Panc1 (cell line): ENCODE measurements around the gene HARS2. TPM values are rescaled to one million over a fixed set of nuclear protein-coding genes. Genes with fewer than 3 reads are reported as not detected.
"Not testable (repeated sequence)": the region's sequence is repeated elsewhere in the genome, so short reads cannot be mapped to it uniquely, and the experiment has no call there.

Source experiments
- ATAC-seq: fragments of 200-7000 bp; cut with Tn5 transposase; 2 replicates; pipeline ENCODE4 v1.9.1; 2020; ENCODE audit warnings: mild to moderate bottlenecking, moderate library complexity
- BruUV-seq: library from RNA; stranded (reverse); fragments of 400-500 nt; replicated peaks from 2 replicates; lab custom pipeline; 2021; lab: Mats Ljungman, UMichigan
- CTCF ChIA-PET: fragments of 300-600 bp; sonication (Branson Sonifier 250); formaldehyde crosslinking; loops from one replicate; lab custom pipeline; 2022; ENCODE audit warnings: antibody characterized with exemption; lab: Charles Lee
- POLR2A ChIA-PET: fragments of 300-600 bp; sonication (Branson Sonifier 250); formaldehyde crosslinking; loops from one replicate; lab custom pipeline; 2022; ENCODE audit warnings: antibody characterized with exemption; lab: Charles Lee
- DNase-seq: peaks from one replicate; pipeline ENCODE4 v3.0.0-alpha.2; 2010; ENCODE audit warnings: low read depth, low spot score
- H3K27ac ChIP-seq: 2 replicates; pipeline ENCODE4 v1.5.1; 2011; ENCODE audit warnings: mild to moderate bottlenecking, low read length, inconsistent platforms
- H3K27me3 ChIP-seq: fragments of 200-500 bp; sonication (Bioruptor generic); 2 replicates; pipeline ENCODE4 v1.6.0; 2014; ENCODE audit warnings: low read length, inconsistent platforms; ENCODE audit not compliant: control insufficient read depth, insufficient read depth
- H3K36me3 ChIP-seq: fragments of 200-500 bp; sonication (Bioruptor generic); 2 replicates; pipeline ENCODE4 v1.5.1; 2014; ENCODE audit warnings: inconsistent platforms, mild to moderate bottlenecking, low read length, moderate library complexity; ENCODE audit not compliant: control insufficient read depth, insufficient read depth
- H3K4me1 ChIP-seq: 2 replicates; pipeline ENCODE4 v1.5.1; 2011; ENCODE audit warnings: inconsistent platforms, mild to moderate bottlenecking, low read length, moderate library complexity; ENCODE audit not compliant: control insufficient read depth, insufficient read depth
- H3K4me3 ChIP-seq, 2 experiments: 2 replicates each; pipeline ENCODE4 v1.5.1; 2011 to 2012; ENCODE audit warnings: low read depth in 2 of 2, low read length in 2 of 2, mild to moderate bottlenecking in 2 of 2, inconsistent platforms in 1 of 2, moderate library complexity in 1 of 2
- H3K9me3 ChIP-seq: fragments of 200-500 bp; sonication (Bioruptor generic); 2 replicates; pipeline ENCODE4 v1.5.1; 2014; ENCODE audit warnings: low read depth, mild to moderate bottlenecking, inconsistent platforms, low read length, moderate library complexity; ENCODE audit not compliant: control insufficient read depth, insufficient read depth
- CTCF ChIP-seq: fragments of 450-650 bp; IDR thresholded peaks from 2 replicates; pipeline ENCODE4 v1.5.1; 2017; ENCODE audit warnings: mild to moderate bottlenecking
- POLR2AphosphoS5 ChIP-seq: IDR thresholded peaks from 2 replicates; pipeline ENCODE4 v1.6.1; 2012; ENCODE audit warnings: mild to moderate bottlenecking, low read depth, low read length, moderate library complexity
- REST ChIP-seq, 2 experiments: IDR thresholded peaks; 2 replicates each; pipeline ENCODE4 v1.6.1; 2011 to 2012; ENCODE audit warnings: low read depth in 2 of 2, control low read depth in 1 of 2, low read length in 1 of 2, mild to moderate bottlenecking in 1 of 2, moderate library complexity in 1 of 2; ENCODE audit not compliant: insufficient read depth in 1 of 2
- SIN3A ChIP-seq: IDR thresholded peaks from 2 replicates; pipeline ENCODE4 v1.6.1; 2012; ENCODE audit warnings: low read depth, mild to moderate bottlenecking, low read length, moderate library complexity, borderline replicate concordance; ENCODE audit not compliant: insufficient read depth
- TCF7L2 ChIP-seq: IDR thresholded peaks from 2 replicates; pipeline ENCODE4 v1.6.1; 2011; ENCODE audit warnings: mild to moderate bottlenecking, low read depth, low read length, inconsistent platforms
- in situ Hi-C: cut with HindIII; loops from 2 replicates; pipeline ENCODE4 v1.10.0; 2016; ENCODE audit warnings: low sequenced_read_pairs, low pct_unique_long_range_greater_than_20kb
- intact Hi-C: fragments of 100-400 bp; cut with micrococcal nuclease; formaldehyde crosslinking; loops from one replicate; pipeline ENCODE4 v1.10.0; 2022; ENCODE audit not compliant: unreplicated experiment
- total RNA-seq: library from RNA; stranded (reverse); gene quantifications from one replicate; pipeline ENCODE4 v1.2.1, GENCODE V29; 2021; ENCODE audit not compliant: unreplicated experiment

Gene HARS2
- total RNA-seq, 1 experiment from 2014 or later = 44.1 TPM

GRCh38 chr5:140707812-140708211 lies 16.6 kb downstream of the HARS2 start:
- intact Hi-C loops = no loop called here
- no peak for ATAC-seq
- TF ChIP-seq SIN3A = no peak
- no peak for TF ChIP-seq CTCF
- no peak for TF ChIP-seq REST (IDR thresholded peaks at IDR 0.05; ENCODE audit: insufficient read depth in 1 of 2, low read depth in 2 of 2, low read length in 1 of 2)
- 0 out of 2 replicates have a peak, but pooled peaks have one; percentile 18 for TF ChIP-seq POLR2AphosphoS5
- no peak for TF ChIP-seq TCF7L2
- in situ Hi-C loops = no loop called here
- Histone ChIP-seq H3K4me3 (no peak overlapping the region), H3K4me1 (no peaks in the 10 kb centered on the region), H3K9me3 (no peaks in the 10 kb centered on the region), H3K27me3 (no peaks in the 10 kb centered on the region), H3K27ac (no peak overlapping the region), H3K36me3 (peaks cover 14% of the 10 kb centered on the region)
- DNase-seq = no peak
- ChIA-PET POLR2A (no interaction called here), CTCF (no interaction called here)
- BruUV-seq = no TSS peak

DNA sequence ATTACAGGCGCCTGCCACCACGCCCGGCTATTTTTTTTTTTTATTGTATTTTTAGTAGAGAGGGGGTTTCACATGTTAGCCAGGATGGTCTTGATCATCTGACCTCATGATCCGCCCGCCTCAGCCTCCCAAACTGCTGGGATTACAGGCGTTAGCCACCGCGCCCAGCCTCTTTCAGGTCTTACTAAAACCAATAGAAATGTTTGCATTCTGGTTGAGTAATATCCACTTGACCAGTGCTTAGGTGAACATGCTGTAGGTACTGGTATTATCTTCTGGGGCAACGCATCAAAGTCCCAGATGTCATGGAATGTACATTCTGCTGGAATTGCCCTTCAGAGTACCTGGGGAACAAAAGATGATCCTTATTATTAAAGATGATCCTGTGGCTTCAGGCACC lies 17.5 kb downstream of the HARS2 start:
- in situ Hi-C loops, H3K27ac ChIP-seq, intact Hi-C loops, H3K4me3 ChIP-seq, ATAC-seq, CTCF ChIA-PET, H3K27me3 ChIP-seq, BruUV-seq, H3K4me1 ChIP-seq, H3K9me3 ChIP-seq, DNase-seq: not testable (repeated sequence)
- POLR2A ChIA-PET = interaction anchor here (0.6 kb wide), 1 partner anchor 11 kb away, joined by 6 read pairs; no protein-coding TSS in a partner anchor
- H3K36me3 ChIP-seq = peaks cover 11% of the 10 kb centered on the region

GRCh38 chr5:140710899-140711552 lies 19.8 kb downstream of the HARS2 start:
- no TSS peak for BruUV-seq
- intact Hi-C loops = loop anchor here (10.0 kb wide), 1 partner anchor 136 kb away; no protein-coding TSS in a partner anchor
- DNase-seq = peak; percentile 100
- no peaks in the 10 kb centered on the region for H3K4me1 ChIP-seq
- no peaks in the 10 kb centered on the region for H3K9me3 ChIP-seq
- ChIA-PET CTCF (interaction anchor here (0.6 to 1.1 kb wide), 6 partner anchors 8 to 336 kb away, joined by 3 to 9 read pairs (median 5); no protein-coding TSS in a partner anchor), POLR2A (interaction anchor here (0.9 to 1.5 kb wide), 7 partner anchors 9 to 63 kb away, joined by 3 to 10 read pairs (median 4); partner anchors contain the start of genes HARS1, HARS2, IK and NDUFA2)
- peak overlapping the region; percentile 68 to 78 for H3K4me3 ChIP-seq
- H3K27me3 ChIP-seq = no peaks in the 10 kb centered on the region
- peak overlapping the region; percentile 81 for H3K27ac ChIP-seq
- peak; percentile 95 for ATAC-seq
- H3K36me3 ChIP-seq = no peaks in the 10 kb centered on the region; the same call in 1 of the 2 replicates
- peak; percentile 88 to 94 for TF ChIP-seq REST (IDR thresholded peaks at IDR 0.05; ENCODE audit: insufficient read depth in 1 of 2, low read depth in 2 of 2, low read length in 1 of 2)
- TF ChIP-seq SIN3A = peak; percentile 92
- peak; percentile 64; the same call in 1 of the 2 replicates for TF ChIP-seq POLR2AphosphoS5
- TF ChIP-seq CTCF = no peak
- no peak for TF ChIP-seq TCF7L2
- in situ Hi-C loops = no loop called here
